HUES64 (cell line): ENCODE measurements around the gene ADAMTS17.

Experiments used
- H3K27ac ChIP-seq: 2 replicates; pipeline ENCODE4 v1.7.0; 2013; ENCODE audit warnings: low read depth, low read length, inconsistent platforms
- H3K27me3 ChIP-seq: 2 replicates; pipeline ENCODE4 v1.6.1; 2013; ENCODE audit warnings: mild to moderate bottlenecking, low read length; ENCODE audit not compliant: insufficient read depth
- H3K36me3 ChIP-seq: 2 replicates; pipeline ENCODE4 v1.6.1; 2013; ENCODE audit warnings: mild to moderate bottlenecking, low read length; ENCODE audit not compliant: insufficient read depth
- H3K4me1 ChIP-seq: 2 replicates; pipeline ENCODE4 v1.6.1; 2013; ENCODE audit warnings: mild to moderate bottlenecking, low read length, moderate library complexity; ENCODE audit not compliant: insufficient read depth
- H3K4me3 ChIP-seq: 2 replicates; pipeline ENCODE4 v1.5.1; 2013; ENCODE audit warnings: mild to moderate bottlenecking, low read length, moderate library complexity
- H3K9ac ChIP-seq: 2 replicates; pipeline ENCODE4 v1.6.1; 2013; ENCODE audit warnings: mild to moderate bottlenecking, low read depth, low read length
- H3K9me3 ChIP-seq: 2 replicates; pipeline ENCODE4 v1.6.1; 2013; ENCODE audit warnings: low read depth, low read length; ENCODE audit not compliant: insufficient read depth
- WGBS: fragments of 150-250, 120-280 bp; methylation state at CpG from one replicate; pipeline ENCODE4 v1.1.7; 2013; ENCODE audit warnings: missing lambda C conversion rate; 5-methylcytosine and 5-hydroxymethylcytosine counted together

Gene ADAMTS17

DNA sequence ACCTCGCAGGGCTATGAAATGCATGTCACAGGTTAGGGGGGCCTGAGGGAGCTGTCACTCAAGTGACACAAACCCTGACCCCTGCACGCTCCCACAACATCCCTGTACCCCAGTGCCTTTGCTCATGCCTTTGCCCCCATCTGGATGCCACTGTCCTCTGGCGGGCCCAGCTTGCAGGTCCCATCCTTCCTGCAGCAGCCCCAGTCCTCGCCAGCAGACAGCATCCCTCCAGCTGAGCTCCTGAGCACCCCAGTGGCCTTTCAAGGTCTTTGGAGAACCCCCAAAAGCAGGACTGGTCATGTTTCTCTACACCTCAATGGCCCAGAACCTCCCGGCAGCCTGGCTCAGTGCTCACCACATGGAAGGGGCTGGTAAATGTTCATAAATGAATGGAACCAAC is 170.4 kb downstream of the ADAMTS17 start:
- no peak overlapping the region for H3K27ac ChIP-seq
- no peak overlapping the region for H3K4me3 ChIP-seq
- no peak overlapping the region for H3K9ac ChIP-seq

GRCh38 chr15:100170291-100171210 is 171.2 kb downstream of the ADAMTS17 start:
- no peaks in the 10 kb centered on the region for H3K27me3 ChIP-seq
- H3K36me3 ChIP-seq: no peaks in the 10 kb centered on the region
- no peaks in the 10 kb centered on the region for H3K4me1 ChIP-seq
- no peak overlapping the region for H3K4me3 ChIP-seq
- H3K27ac ChIP-seq: no peak overlapping the region
- H3K9me3 ChIP-seq: peaks cover 35% of the 10 kb centered on the region
- no peak overlapping the region for H3K9ac ChIP-seq
- WGBS: 88% methylated on average over 8 of the region's 8 CpGs

More for the DNA sequence above, 170.4 kb downstream of the ADAMTS17 start:
- no peaks in the 10 kb centered on the region for H3K4me1 ChIP-seq
- 93% methylated on average over 5 of the region's 5 CpGs for WGBS
- peaks cover 35% of the 10 kb centered on the region for H3K9me3 ChIP-seq
- no peaks in the 10 kb centered on the region for H3K27me3 ChIP-seq
- H3K36me3 ChIP-seq: no peaks in the 10 kb centered on the region

DNA sequence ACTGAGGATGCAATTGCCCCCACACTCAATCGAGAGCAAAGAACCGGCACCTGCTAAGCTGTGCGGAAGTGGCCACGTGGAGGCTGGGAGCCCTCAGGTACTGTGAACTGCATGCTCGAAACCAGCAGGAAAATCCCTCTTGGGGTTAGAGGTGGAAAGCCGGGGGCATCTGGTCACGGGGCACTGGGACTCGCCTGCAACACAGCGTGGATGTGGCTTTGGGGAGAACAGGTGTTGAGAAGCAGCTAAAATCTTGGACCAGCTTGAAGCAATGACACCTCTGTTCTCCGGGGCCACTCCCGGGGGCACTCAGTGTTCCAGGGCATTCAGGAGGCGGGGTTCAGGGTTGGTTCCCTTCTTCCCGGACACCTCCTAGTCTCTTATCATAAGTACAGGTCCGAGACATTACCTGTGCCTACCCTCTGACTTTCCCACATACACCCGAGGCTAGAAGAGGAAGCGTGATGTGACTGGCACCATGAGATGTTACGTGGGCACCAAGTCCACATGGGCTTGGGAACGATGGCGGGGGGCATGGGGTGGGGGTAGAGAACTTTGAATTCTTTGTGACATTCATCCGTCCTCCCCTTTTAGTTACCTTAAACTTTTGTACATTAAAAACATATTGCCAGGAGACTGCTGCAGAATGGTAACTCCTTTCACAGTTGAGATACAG is 172.0 kb downstream of the ADAMTS17 start:
- 94% methylated on average over 18 of the region's 20 CpGs for WGBS
- no peaks in the 10 kb centered on the region for H3K4me1 ChIP-seq
- H3K27me3 ChIP-seq: no peaks in the 10 kb centered on the region
- no peak overlapping the region for H3K27ac ChIP-seq
- no peak overlapping the region for H3K4me3 ChIP-seq
- no peaks in the 10 kb centered on the region for H3K36me3 ChIP-seq
- H3K9me3 ChIP-seq: peaks cover 35% of the 10 kb centered on the region
- no peak overlapping the region for H3K9ac ChIP-seq

- Histone ChIP-seq H3K27me3 (no peaks in the 10 kb centered on the region), H3K27ac (no peak overlapping the region), H3K36me3 (no peaks in the 10 kb centered on the region), H3K9ac (no peak overlapping the region), H3K4me3 (no peak overlapping the region), H3K4me1 (no peaks in the 10 kb centered on the region), H3K9me3 (peaks cover 26% of the 10 kb centered on the region)
- WGBS: 96% methylated on average over 11 of the region's 11 CpGs
These were observed 173.0 kb downstream of the ADAMTS17 start for GRCh38 chr15:100168787-100169186.

- Histone ChIP-seq H3K4me3 (no peak overlapping the region), H3K36me3 (no peaks in the 10 kb centered on the region), H3K9ac (no peak overlapping the region), H3K4me1 (no peaks in the 10 kb centered on the region), H3K9me3 (peaks cover 18% of the 10 kb centered on the region), H3K27ac (no peak overlapping the region), H3K27me3 (no peaks in the 10 kb centered on the region)
- 95% methylated on average over 15 of the region's 15 CpGs for WGBS
These were observed 173.8 kb downstream of the ADAMTS17 start for GRCh38 chr15:100167884-100168375.

GRCh38 chr15:100166313-100166712 is 175.5 kb downstream of the ADAMTS17 start:
- no peaks in the 10 kb centered on the region for H3K4me1 ChIP-seq
- WGBS: 100% methylated on average over 1 of the region's 1 CpG
- H3K9me3 ChIP-seq: peaks cover 2% of the 10 kb centered on the region; the same call in 1 of the 2 replicates
- no peaks in the 10 kb centered on the region for H3K27me3 ChIP-seq
- H3K27ac ChIP-seq: no peak overlapping the region
- H3K9ac ChIP-seq: no peak overlapping the region
- no peaks in the 10 kb centered on the region for H3K36me3 ChIP-seq
- no peak overlapping the region for H3K4me3 ChIP-seq

- WGBS: 96% methylated on average over 3 of the region's 3 CpGs
- Histone ChIP-seq H3K27me3 (no peaks in the 10 kb centered on the region), H3K9ac (no peak overlapping the region), H3K4me3 (no peak overlapping the region), H3K36me3 (no peaks in the 10 kb centered on the region), H3K4me1 (no peaks in the 10 kb centered on the region), H3K9me3 (no peaks in the 10 kb centered on the region), H3K27ac (no peak overlapping the region)
These were observed 177.8 kb downstream of the ADAMTS17 start for GRCh38 chr15:100163961-100164360.

DNA sequence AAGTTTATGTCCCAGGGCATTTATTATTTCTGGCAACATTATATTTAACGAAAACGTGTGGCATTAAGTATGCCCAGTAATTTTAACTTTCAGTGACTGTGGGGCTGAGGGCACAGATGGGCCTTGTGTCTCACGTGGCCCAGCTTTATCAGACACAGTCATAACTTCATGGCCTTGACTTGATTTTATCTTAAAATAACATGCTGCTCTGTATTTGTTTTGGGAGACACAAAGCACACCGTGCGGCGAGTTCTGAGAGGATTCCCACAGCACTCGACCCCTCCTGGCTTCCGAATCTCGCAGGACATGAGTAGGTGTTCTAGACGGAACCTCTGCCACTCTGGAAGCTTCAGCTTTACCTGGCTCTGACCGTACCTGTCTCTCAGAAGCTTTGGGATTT is 180.8 kb downstream of the ADAMTS17 start:
- no peaks in the 10 kb centered on the region for H3K27me3 ChIP-seq
- no peak overlapping the region for H3K9ac ChIP-seq
- H3K4me3 ChIP-seq: no peak overlapping the region
- no peaks in the 10 kb centered on the region for H3K9me3 ChIP-seq
- WGBS: 94% methylated on average over 11 of the region's 11 CpGs
- no peak overlapping the region for H3K27ac ChIP-seq
- 0 out of 2 replicates have a peak, but pooled peaks cover 4% of the 10 kb centered on the region for H3K4me1 ChIP-seq
- H3K36me3 ChIP-seq: no peaks in the 10 kb centered on the region

- 93% methylated on average over 2 of the region's 2 CpGs for WGBS
- H3K36me3 ChIP-seq: no peaks in the 10 kb centered on the region
- no peak overlapping the region for H3K27ac ChIP-seq
- 0 out of 2 replicates have a peak, but pooled peaks cover 4% of the 10 kb centered on the region for H3K4me1 ChIP-seq
- H3K9ac ChIP-seq: no peak overlapping the region
- H3K9me3 ChIP-seq: no peaks in the 10 kb centered on the region
- no peaks in the 10 kb centered on the region for H3K27me3 ChIP-seq
- no peak overlapping the region for H3K4me3 ChIP-seq
These were observed 182.3 kb downstream of the ADAMTS17 start for GRCh38 chr15:100159436-100159835.

- H3K4me3 ChIP-seq: no peak overlapping the region
- H3K27me3 ChIP-seq: no peaks in the 10 kb centered on the region
- WGBS: 47% methylated on average over 3 of the region's 4 CpGs
- H3K4me1 ChIP-seq: 0 out of 2 replicates have a peak, but pooled peaks cover 4% of the 10 kb centered on the region
- H3K36me3 ChIP-seq: no peaks in the 10 kb centered on the region
- no peak overlapping the region for H3K27ac ChIP-seq
- no peaks in the 10 kb centered on the region for H3K9me3 ChIP-seq
- H3K9ac ChIP-seq: no peak overlapping the region
These were observed 183.4 kb downstream of the ADAMTS17 start for GRCh38 chr15:100158356-100158755.

DNA sequence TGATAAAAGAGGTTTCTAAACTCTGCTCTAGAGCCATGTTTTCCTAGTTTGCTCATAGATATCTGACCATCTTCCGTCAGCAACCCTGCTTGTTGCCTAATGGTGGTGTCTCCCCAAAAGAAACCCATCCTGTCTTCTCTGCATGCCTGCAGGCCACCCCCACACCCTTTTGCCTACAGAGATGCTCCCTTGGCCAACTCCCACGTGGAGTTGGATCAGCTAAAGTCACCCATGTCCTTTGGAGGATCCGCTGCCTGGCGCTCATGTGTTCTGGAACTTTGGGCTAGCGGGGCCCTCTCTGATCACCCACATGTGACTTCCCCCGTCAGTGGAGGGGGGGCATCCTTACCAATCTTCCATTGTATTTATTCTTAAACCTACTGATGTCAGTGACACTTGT is 185.6 kb downstream of the ADAMTS17 start:
- 89% methylated on average over 6 of the region's 6 CpGs for WGBS
- no peak overlapping the region for H3K9ac ChIP-seq
- H3K4me3 ChIP-seq: no peak overlapping the region
- no peaks in the 10 kb centered on the region for H3K9me3 ChIP-seq
- H3K4me1 ChIP-seq: 0 out of 2 replicates have a peak, but pooled peaks cover 4% of the 10 kb centered on the region
- H3K27me3 ChIP-seq: no peaks in the 10 kb centered on the region
- H3K27ac ChIP-seq: no peak overlapping the region
- H3K36me3 ChIP-seq: no peaks in the 10 kb centered on the region
